Activated CD4-positive, alpha-beta T cell treated with anti-CD3 and anti-CD28 coated beads, Interleukin-2, Interleukin-4, amounts not matched to agents 100 ng/mL and 50 ng/mL, durations not matched to agents 16 hours and 8 hours (primary cell): ENCODE data around the gene ZMYND19.
A peak's percentile ranks its signal among the peaks of the same experiment; 100 is the strongest.
"Not testable (repeated sequence)": the region's sequence is repeated elsewhere in the genome, so short reads cannot be mapped to it uniquely, and the experiment has no call there.

Experiments used
- DNase-seq: peaks from one replicate; pipeline ENCODE4 v3.0.0-alpha.2; 2020; ENCODE audit warnings: low spot score

ZMYND19 gene

GRCh38 chr9:137556069-137556838 is 34.1 kb downstream of the ZMYND19 start:
- no peak for DNase-seq

GRCh38 chr9:137555179-137555578 is 35.1 kb downstream of the ZMYND19 start:
- DNase-seq, result no peak

- DNase-seq, result no peak
These were observed 36.0 kb downstream of the ZMYND19 start for GRCh38 chr9:137554349-137554748.

- DNase-seq, result not testable (repeated sequence)
These were observed 36.7 kb downstream of the ZMYND19 start for GRCh38 chr9:137553654-137554053.

GRCh38 chr9:137552022-137552768 is 38.1 kb downstream of the ZMYND19 start:
- peak; percentile 13 for DNase-seq

- DNase-seq, result peak; percentile 89
These were observed 38.9 kb downstream of the ZMYND19 start, which contains the start of gene MRPL41 for GRCh38 chr9:137551264-137552021. TSS of gene MRPL41 (plus strand) at chr9:137551879. CDS start at chr9:137552082, 203 bp downstream.

GRCh38 chr9:137550958-137551263 is 39.4 kb downstream of the ZMYND19 start:
- not testable (repeated sequence) for DNase-seq

- DNase-seq, result peak; percentile 38
These were observed 40.1 kb downstream of the ZMYND19 start, which contains the start of gene PNPLA7 for GRCh38 chr9:137550231-137550621. TSS of gene PNPLA7 (minus strand) at chr9:137550402. CDS start at chr9:137550197, 205 bp downstream.

GRCh38 chr9:137547687-137548543 is 42.4 kb downstream of the ZMYND19 start:
- no peak for DNase-seq

GRCh38 chr9:137545123-137545522 is 45.2 kb downstream of the ZMYND19 start:
- no peak for DNase-seq

GRCh38 chr9:137544176-137544760 is 46.0 kb downstream of the ZMYND19 start:
- DNase-seq, result no peak

- DNase-seq, result no peak
These were observed 46.9 kb downstream of the ZMYND19 start for GRCh38 chr9:137543237-137543963.

- DNase-seq, result no peak
These were observed 47.8 kb downstream of the ZMYND19 start for GRCh38 chr9:137542486-137542885.

GRCh38 chr9:137540536-137540935 is 49.8 kb downstream of the ZMYND19 start:
- DNase-seq, result no peak

- no peak for DNase-seq
These were observed 52.3 kb downstream of the ZMYND19 start for GRCh38 chr9:137538058-137538457.

GRCh38 chr9:137536594-137537131 is 53.6 kb downstream of the ZMYND19 start:
- DNase-seq, result peak; percentile 18

GRCh38 chr9:137535120-137535428 is 55.2 kb downstream of the ZMYND19 start:
- DNase-seq, result no peak

GRCh38 chr9:137534256-137535119 is 55.8 kb downstream of the ZMYND19 start:
- DNase-seq, result peak; percentile 53

GRCh38 chr9:137532891-137533468 is 57.3 kb downstream of the ZMYND19 start:
- not testable (repeated sequence) for DNase-seq
